Activated CD4-positive, alpha-beta memory T cell treated with anti-CD3 and anti-CD28 coated beads, Interleukin-2, amount 10 ng/mL, durations not matched to agents 7 days and 5 days (primary cell): ENCODE data around the gene MAPK12. TPM values are rescaled to one million over a fixed set of nuclear protein-coding genes. Genes with fewer than 3 reads are reported as not detected.

Source experiments
- CTCF ChIA-PET: fragments of 350-600 bp; sonication (Branson Sonifier 250); formaldehyde crosslinking; loops from one replicate; lab custom pipeline; 2021; ENCODE audit warnings: antibody characterized with exemption, inconsistent platforms; lab: Charles Lee
- POLR2A ChIA-PET: fragments of 350-600 bp; sonication (Branson Sonifier 250); formaldehyde crosslinking; loops from one replicate; lab custom pipeline; 2021; ENCODE audit warnings: antibody characterized with exemption; lab: Charles Lee
- DNase-seq: peaks from one replicate; pipeline ENCODE4 v3.0.0-alpha.2; 2020
- H3K27ac Mint-ChIP-seq: one replicate; pipeline ENCODE4 v1.8.0; 2021; ENCODE audit warnings: mild to moderate bottlenecking, mixed read lengths
- H3K27me3 Mint-ChIP-seq: one replicate; pipeline ENCODE4 v1.8.0; 2021; ENCODE audit warnings: mixed read lengths
- H3K36me3 Mint-ChIP-seq: one replicate; pipeline ENCODE4 v1.8.0; 2021; ENCODE audit warnings: low read depth, mixed read lengths
- H3K4me1 Mint-ChIP-seq: one replicate; pipeline ENCODE4 v1.8.0; 2021; ENCODE audit warnings: mixed read lengths
- H3K4me3 Mint-ChIP-seq: one replicate; pipeline ENCODE4 v1.8.0; 2021; ENCODE audit warnings: mild to moderate bottlenecking, mixed read lengths
- H3K9me3 Mint-ChIP-seq: one replicate; pipeline ENCODE4 v1.8.0; 2021; ENCODE audit warnings: mixed read lengths
- total RNA-seq, 2 experiments: library from RNA; stranded (reverse); gene quantifications; one replicate each; pipeline ENCODE4 v1.2.3, GENCODE V29; 2021

The MAPK12 gene
- 1 to 10 TPM; 4.8 to 5.8 TPM for total RNA-seq

DNA sequence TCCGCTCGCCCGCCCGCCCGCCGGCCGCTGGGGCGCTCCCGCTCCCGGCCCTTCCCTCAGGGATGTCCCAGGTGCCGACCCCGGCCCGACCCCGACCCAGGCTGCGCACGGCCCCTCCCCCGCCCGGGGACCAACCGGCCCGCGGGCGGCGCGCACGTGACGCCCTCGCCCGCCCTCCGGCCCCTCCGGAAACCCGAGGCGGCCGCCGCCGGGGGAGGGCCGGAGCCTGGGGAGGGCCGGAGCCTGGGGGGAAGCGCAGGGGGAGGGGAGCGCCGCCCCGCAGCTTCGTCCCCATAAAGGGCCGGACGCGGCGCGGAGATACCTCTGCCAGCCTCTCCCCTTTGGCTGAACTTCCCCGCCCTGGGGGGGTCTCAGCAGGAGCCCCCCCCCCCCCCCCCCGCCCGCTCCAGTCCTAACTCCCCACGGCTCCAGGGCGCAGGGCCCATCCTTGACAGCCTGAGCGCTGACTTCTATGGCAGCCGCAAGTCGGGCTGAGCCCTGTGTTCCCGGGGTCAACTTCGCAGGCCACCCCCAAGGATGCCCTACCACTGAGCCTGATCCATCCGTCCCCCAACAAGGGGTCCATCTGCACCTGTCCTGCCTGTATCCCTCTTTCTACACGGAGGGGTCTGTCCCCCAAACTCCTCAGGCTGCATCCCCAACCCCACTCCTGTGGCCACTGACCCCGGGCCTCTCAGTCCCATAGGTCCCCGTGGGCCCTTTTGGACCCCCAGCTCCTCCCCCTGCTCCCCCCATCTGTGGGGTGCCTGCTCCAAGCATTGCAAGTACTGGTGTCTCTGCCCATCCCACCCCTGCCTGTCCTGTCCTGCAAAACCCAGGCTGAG lies at the start of gene MAPK12:
Gene MAPK12 (minus strand): TSS at position 69 of the 845 bp plus-strand sequence. CDS start 174 bp downstream, outside the sequence.
- peak within 1 kb of the TSS; percentile 63 for H3K4me3 Mint-ChIP-seq
- ChIA-PET POLR2A (interaction anchor here (1.5 to 3.4 kb wide), 2 partner anchors 10 to 208 kb away, joined by 3 to 21 read pairs; partner anchors contain the start of gene HDAC10), CTCF (interaction anchor here (1.0 to 1.1 kb wide), 3 partner anchors 10 to 359 kb away, joined by 3 to 4 read pairs (median 4); partner anchors contain the start of gene HDAC10)

DNA sequence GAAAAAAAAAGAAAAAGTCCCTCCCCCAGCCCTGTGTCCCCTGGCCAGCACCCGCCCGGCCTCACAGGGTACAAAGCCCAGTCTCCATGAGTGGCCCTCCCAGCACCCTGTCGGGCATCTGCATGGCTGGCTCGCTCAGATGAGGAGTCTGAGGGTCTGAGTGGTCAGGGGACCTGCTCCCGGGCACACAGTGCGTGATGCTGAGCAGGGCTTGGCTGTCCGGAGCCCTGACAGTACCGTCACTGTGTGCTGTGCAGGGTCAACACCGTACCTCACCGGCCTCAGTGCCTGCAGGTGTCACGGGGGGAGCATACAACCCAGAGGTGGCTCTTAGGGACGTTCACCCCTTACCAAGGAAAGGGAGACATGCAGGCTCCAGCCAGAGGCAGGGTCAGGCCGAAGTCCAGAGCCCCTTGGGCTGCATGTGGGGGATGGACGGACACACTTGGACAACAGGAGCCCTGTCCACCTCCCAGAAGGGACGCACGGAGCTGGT lies 49.5 kb upstream of the MAPK12 start:
- Mint-ChIP-seq H3K9me3 (no peaks in the 10 kb centered on the region), H3K27me3 (peaks cover 7% of the 10 kb centered on the region), H3K4me3 (no peak overlapping the region), H3K36me3 (no peaks in the 10 kb centered on the region), H3K27ac (no peak overlapping the region), H3K4me1 (peaks cover 29% of the 10 kb centered on the region)
- DNase-seq: no peak
- ChIA-PET CTCF (no interaction called here), POLR2A (no interaction called here)

More for the DNA sequence above, at the start of gene MAPK12:
- Mint-ChIP-seq H3K9me3 (no peaks in the 10 kb centered on the region), H3K36me3 (no peaks in the 10 kb centered on the region), H3K27ac (no peak within 1 kb of the TSS), H3K4me1 (peaks cover 8% of the 10 kb centered on the region), H3K27me3 (peaks cover 12% of the 10 kb centered on the region)
- no peak for DNase-seq

DNA sequence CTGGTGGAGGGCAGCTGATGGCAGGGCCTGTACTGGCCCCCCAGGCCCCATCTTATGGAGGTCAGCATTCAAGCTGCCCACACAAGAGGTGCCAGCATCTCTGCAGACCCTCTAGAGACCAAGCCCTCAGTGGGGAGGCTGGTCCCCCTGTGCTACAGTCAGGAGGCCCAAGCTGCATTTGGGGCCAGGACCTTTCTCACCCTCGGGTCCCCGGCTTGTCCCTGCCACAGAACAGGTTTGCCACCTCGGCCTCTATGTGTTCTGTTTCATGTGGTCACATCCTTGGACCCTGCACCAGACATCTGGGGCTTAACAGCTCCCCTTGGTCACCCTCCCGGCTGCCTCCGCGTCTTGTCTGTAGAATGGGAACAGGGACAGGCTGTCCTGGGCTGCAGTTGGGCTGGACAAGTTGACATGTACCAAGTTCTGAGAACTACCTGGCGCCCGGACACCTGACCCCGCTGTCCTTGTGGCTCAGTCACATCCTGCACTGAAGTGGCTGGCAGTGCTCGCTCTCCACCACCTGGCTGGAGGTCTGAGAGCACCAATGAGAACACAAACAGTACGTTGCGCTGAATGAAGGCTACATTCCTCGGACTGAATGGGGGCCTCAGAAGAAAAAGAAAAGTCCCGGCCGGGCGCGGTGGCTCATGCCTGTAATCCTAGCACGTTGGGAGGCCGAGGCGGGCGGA lies 48.7 kb upstream of the MAPK12 start:
- Mint-ChIP-seq H3K36me3 (no peaks in the 10 kb centered on the region), H3K4me3 (no peak overlapping the region), H3K27ac (no peak overlapping the region), H3K9me3 (no peaks in the 10 kb centered on the region), H3K4me1 (peaks cover 30% of the 10 kb centered on the region), H3K27me3 (peaks cover 9% of the 10 kb centered on the region)
- no peak for DNase-seq
- POLR2A ChIA-PET: no interaction called here
- CTCF ChIA-PET: interaction anchor here (0.6 kb wide), 1 partner anchor 43 kb away, joined by 3 read pairs; no protein-coding TSS in a partner anchor

DNA sequence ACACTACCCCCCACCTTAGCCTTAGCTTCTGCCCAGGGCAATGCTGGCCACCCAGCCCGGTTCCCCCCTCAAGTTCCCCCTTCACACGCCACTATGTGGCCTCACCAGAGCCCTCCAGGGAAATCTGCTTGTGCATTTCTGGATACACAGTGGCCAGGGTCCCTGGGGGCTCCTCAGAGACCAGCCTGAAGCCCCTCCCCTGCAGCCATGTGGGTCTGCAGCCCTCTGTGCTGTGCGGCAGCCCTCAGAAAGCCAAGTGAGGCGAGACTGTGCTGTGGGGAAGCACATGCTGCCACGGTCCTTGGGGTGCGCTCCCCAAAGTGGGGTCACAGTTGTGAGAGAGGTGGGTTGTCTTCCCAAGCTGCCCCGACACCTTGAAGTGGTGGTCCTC lies 48.1 kb upstream of the MAPK12 start:
- H3K36me3 Mint-ChIP-seq: no peaks in the 10 kb centered on the region
- no peaks in the 10 kb centered on the region for H3K9me3 Mint-ChIP-seq
- ChIA-PET POLR2A (interaction anchor here (1.4 kb wide), 1 partner anchor 16 kb away, joined by 3 read pairs; no protein-coding TSS in a partner anchor), CTCF (interaction anchor here (0.6 to 1.2 kb wide), 2 partner anchors 42 to 65 kb away, joined by 3 read pairs; partner anchors contain the start of gene TUBGCP6)
- no peak overlapping the region for H3K4me3 Mint-ChIP-seq
- peaks cover 30% of the 10 kb centered on the region for H3K4me1 Mint-ChIP-seq
- H3K27me3 Mint-ChIP-seq: peaks cover 9% of the 10 kb centered on the region
- DNase-seq: no peak
- no peak overlapping the region for H3K27ac Mint-ChIP-seq

DNA sequence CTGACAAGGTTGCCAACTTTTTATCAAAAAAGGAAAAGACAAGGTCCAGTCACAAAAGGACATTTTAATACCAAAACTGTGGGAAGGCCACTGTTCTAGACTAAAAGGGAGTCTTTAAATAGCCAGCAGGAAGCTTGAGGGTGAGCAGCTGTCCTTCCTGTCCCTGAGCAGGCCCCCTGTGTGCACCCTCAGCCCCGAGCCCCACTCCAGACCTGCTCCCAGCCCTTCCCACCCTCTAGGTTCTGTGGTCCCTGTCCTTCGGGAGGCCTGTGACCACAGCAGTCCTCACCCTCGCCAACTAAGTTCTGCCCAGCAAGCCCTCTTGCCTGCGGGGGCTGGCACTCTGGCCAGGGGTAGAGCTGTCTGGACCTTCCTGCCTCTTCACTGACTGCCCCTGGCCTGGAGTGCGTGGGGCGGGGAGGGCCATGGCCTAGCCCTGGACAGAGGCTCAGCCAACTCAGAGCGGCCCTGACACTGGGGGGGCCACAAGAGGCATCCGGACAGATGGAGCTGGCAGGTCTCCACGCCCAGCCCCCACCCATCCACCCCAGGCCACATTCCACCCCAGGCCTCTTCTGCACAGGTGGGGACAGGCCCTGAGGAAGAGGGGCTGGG lies 47.6 kb upstream of the MAPK12 start:
- Mint-ChIP-seq H3K36me3 (no peaks in the 10 kb centered on the region), H3K4me3 (peak overlapping the region; percentile 44), H3K27ac (no peak overlapping the region), H3K9me3 (no peaks in the 10 kb centered on the region), H3K27me3 (peaks cover 9% of the 10 kb centered on the region), H3K4me1 (peaks cover 28% of the 10 kb centered on the region)
- no peak for DNase-seq
- ChIA-PET POLR2A (interaction anchor here (1.4 kb wide), 1 partner anchor 16 kb away, joined by 3 read pairs; no protein-coding TSS in a partner anchor), CTCF (interaction anchor here (0.8 to 1.2 kb wide), 2 partner anchors 19 to 65 kb away, joined by 3 read pairs; partner anchors contain the start of gene TUBGCP6)

DNA sequence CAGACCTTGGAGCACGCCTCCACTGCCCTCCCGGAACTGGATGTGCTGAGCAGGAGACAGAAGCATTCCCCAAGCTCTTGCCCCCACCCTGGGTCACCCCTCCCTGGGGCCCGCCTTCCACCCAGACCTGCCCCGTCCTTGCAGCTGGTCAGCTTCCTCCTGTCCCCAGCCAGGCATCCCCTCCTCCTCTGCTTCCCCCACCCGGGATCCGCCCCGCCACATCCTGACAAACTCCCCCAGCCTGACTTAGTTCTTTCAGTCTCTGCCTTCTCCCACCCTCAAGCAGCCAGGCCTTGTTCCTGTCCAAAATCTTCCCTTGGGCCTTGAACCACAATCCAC lies 47.1 kb upstream of the MAPK12 start:
- H3K4me1 Mint-ChIP-seq: peaks cover 24% of the 10 kb centered on the region
- CTCF ChIA-PET: interaction anchor here (0.8 to 1.2 kb wide), 2 partner anchors 19 to 64 kb away, joined by 3 read pairs; partner anchors contain the start of gene TUBGCP6
- peak overlapping the region; percentile 44 for H3K4me3 Mint-ChIP-seq
- H3K9me3 Mint-ChIP-seq: no peaks in the 10 kb centered on the region
- H3K27ac Mint-ChIP-seq: no peak overlapping the region
- H3K36me3 Mint-ChIP-seq: no peaks in the 10 kb centered on the region
- peaks cover 9% of the 10 kb centered on the region for H3K27me3 Mint-ChIP-seq
- no peak for DNase-seq
- POLR2A ChIA-PET: interaction anchor here (1.4 kb wide), 1 partner anchor 15 kb away, joined by 3 read pairs; no protein-coding TSS in a partner anchor

DNA sequence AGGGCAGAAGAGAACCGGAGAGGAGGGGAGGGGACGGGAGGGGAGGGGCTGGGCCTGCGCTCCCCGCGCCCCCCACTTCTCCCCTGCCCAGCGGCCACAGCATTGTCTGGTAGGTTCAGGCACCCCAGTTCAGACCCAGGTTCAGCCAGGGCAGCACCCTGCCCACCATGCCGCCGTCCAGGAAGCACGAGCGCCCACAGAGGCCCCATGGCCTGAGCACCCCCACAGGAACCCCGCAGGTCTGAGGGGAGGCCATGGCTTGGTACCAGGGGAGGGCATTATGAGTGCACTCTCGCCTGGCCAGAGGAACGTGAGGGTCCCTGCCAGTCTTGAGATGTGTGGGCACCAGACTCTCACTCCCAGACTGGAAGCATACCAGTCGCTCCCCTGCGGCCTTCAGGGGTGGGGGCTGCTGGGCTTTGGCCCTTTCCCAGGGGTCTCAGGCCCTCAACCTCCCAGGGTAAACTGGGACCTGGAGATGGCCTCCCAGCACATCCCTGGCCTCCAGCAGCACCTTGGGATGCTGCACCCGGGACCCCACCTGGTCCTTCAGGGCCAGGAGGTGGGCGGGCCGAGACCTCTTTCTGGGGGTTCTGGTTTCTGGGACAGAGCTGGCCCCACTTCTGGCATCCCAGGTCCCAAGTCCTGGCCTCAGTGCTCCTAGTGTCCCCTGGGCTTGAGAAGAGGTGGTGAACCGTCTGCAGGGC lies 46.6 kb upstream of the MAPK12 start:
- Mint-ChIP-seq H3K4me3 (no peak overlapping the region), H3K4me1 (peaks cover 23% of the 10 kb centered on the region)

DNA sequence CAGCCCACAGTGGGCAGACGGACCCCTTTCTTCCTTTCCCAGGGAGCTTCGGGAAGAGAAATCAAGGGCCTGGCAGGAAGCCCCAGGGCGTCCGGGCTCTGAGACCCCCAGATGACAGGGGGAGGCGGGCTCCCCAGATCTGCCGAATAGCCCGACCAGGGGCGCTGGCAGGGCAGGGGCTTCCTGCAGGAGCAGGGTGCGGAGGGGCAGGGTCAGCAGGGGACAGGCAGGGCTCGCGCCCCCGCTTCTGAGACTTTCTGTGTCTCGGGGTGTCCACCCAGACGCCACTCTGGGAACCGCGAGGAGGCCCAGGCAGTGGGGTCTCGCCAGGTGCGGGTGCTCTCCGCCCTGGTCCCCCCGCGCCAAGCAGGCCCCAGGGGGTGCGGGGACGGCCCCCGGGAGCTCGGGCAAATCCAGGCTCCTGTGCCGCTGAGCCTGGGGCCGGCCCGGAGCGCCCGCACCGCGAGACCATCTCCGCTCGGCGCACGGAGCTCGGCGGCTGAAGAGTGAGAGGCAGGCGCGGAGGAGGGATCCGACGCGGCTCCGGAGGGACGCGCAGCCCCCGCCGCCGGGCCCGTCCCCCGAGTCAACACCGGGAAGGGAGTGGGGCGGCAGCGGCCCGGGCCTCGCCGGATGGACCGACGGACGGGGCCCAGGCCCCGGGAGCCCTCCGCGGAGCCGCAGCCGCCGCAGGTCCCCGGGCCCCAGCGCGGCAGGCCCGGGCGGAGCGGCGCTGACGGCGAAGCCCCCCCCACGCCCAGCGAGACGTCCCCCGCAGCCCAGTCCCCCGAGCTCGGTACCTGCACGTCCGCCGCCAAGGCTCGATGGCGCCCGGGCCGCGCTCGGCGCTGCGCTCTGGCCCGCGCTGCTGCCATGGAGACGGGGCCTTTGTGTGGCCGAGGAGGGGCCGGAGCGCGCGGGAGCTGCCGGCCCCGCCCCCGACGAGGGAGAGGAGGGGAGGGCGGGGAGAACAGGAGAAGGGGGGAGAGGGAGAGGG lies 45.6 kb upstream of the MAPK12 start, which contains the start of gene PLXNB2:
Gene PLXNB2 (minus strand): TSS at position 894 of the 997 bp plus-strand sequence. CDS start 17,062 bp downstream, outside the sequence.
- H3K9me3 Mint-ChIP-seq: no peaks in the 10 kb centered on the region
- peaks cover 23% of the 10 kb centered on the region for H3K4me1 Mint-ChIP-seq
- peak within 1 kb of the TSS; percentile 69 for H3K4me3 Mint-ChIP-seq
- CTCF ChIA-PET: interaction anchor here (0.6 to 1.3 kb wide), 2 partner anchors 17 to 87 kb away, joined by 3 to 4 read pairs; no protein-coding TSS in a partner anchor
- peaks cover 9% of the 10 kb centered on the region for H3K27me3 Mint-ChIP-seq
- no peak within 1 kb of the TSS for H3K27ac Mint-ChIP-seq
- POLR2A ChIA-PET: interaction anchor here (0.8 to 1.4 kb wide), 4 partner anchors 13 to 35 kb away, joined by 3 to 4 read pairs (median 3); no protein-coding TSS in a partner anchor
- H3K36me3 Mint-ChIP-seq: no peaks in the 10 kb centered on the region
- peak; percentile 51 for DNase-seq

More for the DNA sequence above, 46.6 kb upstream of the MAPK12 start:
- Mint-ChIP-seq H3K9me3 (no peaks in the 10 kb centered on the region), H3K36me3 (no peaks in the 10 kb centered on the region), H3K27ac (no peak overlapping the region), H3K27me3 (peaks cover 9% of the 10 kb centered on the region)
- ChIA-PET POLR2A (interaction anchor here (1.1 to 1.4 kb wide), 3 partner anchors 15 to 34 kb away, joined by 3 to 4 read pairs (median 3); no protein-coding TSS in a partner anchor), CTCF (no interaction called here)
- DNase-seq: no peak

DNA sequence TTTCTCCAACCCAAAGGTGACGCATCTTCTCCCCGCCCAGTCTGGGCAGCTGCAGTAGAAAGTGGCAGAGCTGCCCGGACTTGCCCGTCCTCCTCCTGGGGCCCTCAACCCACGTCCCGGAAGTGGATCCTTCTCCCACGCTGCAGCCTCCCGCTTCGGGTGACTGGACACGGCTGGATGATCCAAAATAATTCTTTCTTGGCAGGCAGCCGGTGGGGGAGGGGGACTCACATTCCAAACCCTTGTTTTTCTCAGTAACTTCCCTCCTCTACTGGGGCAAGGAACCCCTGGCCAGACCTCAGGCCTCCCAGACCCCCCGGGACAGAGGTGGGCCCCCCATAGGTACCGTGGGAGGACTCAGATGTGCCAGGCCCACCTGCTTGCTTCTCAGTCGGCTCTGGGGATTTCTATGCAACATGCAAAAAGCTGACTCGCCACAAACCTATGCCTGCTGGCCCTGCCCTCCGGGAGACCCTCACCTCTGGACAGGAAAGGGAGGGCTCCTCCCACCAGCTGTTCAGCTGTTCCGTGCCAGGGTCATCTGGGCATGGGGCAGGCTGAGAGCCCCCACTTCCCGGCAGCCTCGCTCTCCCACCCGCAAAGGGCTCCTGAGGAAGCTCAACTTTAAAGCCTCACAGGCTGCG lies 44.6 kb upstream of the MAPK12 start:
- Mint-ChIP-seq H3K4me3 (peak overlapping the region; percentile 69), H3K27me3 (peaks cover 9% of the 10 kb centered on the region), H3K27ac (peak overlapping the region; percentile 54), H3K36me3 (no peaks in the 10 kb centered on the region), H3K9me3 (no peaks in the 10 kb centered on the region), H3K4me1 (peaks cover 23% of the 10 kb centered on the region)
- CTCF ChIA-PET: interaction anchor here (0.6 to 1.3 kb wide), 2 partner anchors 18 to 88 kb away, joined by 3 to 4 read pairs; no protein-coding TSS in a partner anchor
- peak; percentile 38 for DNase-seq
- POLR2A ChIA-PET: interaction anchor here (0.8 to 1.6 kb wide), 2 partner anchors 12 kb away, joined by 3 to 4 read pairs; no protein-coding TSS in a partner anchor

DNA sequence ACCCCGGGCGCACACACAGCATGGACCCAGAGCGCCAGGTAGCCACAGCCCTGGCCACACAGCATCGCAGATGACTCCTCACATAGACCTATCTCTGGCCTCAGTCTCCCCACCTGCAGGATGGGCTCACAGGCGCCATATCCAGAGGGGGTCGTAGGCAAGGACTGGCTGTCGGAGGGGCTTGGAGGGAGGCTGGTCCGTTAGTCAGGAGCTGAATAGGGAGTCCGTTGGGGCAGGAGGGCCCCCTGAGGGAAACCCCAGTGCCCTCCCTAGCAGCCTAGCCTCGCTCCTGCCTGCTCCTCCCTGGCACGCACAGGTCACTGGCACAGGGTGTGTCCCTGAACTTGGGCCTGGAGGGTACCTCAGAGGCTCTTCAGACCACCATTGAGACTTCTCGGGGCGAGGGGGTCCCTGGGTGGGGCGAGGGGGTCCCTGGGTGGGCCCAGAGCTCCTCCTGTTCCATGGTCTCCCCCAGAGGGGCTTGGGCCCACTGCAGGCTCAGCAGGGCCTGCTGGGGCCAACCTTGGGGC lies 44.0 kb upstream of the MAPK12 start:
- CTCF ChIA-PET: interaction anchor here (1.3 kb wide), 2 partner anchors 12 to 19 kb away, joined by 3 read pairs; no protein-coding TSS in a partner anchor
- Mint-ChIP-seq H3K36me3 (no peaks in the 10 kb centered on the region), H3K4me1 (peaks cover 23% of the 10 kb centered on the region), H3K9me3 (no peaks in the 10 kb centered on the region), H3K27me3 (peaks cover 9% of the 10 kb centered on the region), H3K27ac (no peak overlapping the region), H3K4me3 (peak overlapping the region; percentile 69)
- DNase-seq: no peak
- POLR2A ChIA-PET: interaction anchor here (1.6 kb wide), 1 partner anchor 12 kb away, joined by 4 read pairs; no protein-coding TSS in a partner anchor
